Caco-2 (cell line): ENCODE measurements around the gene SCN4B. TPM values are rescaled to one million over a fixed set of nuclear protein-coding genes. Genes with fewer than 3 reads are reported as not detected.
A peak's percentile ranks its signal among the peaks of the same experiment; 100 is the strongest.

Experiments
- BruUV-seq: library from RNA; stranded (reverse); fragments of 400-500 nt; replicated peaks from 2 replicates; lab custom pipeline; 2021; lab: Mats Ljungman, UMichigan
- CTCF ChIA-PET: fragments of 300-600 bp; sonication (Branson Sonifier 250); formaldehyde crosslinking; loops from one replicate; lab custom pipeline; 2022; ENCODE audit warnings: antibody characterized with exemption; lab: Charles Lee
- POLR2A ChIA-PET: fragments of 300-600 bp; sonication (Branson Sonifier 250); formaldehyde crosslinking; loops from one replicate; lab custom pipeline; 2022; ENCODE audit warnings: antibody characterized with exemption; lab: Charles Lee
- DNase-seq, 2 experiments: peaks; one replicate each; pipeline versions ENCODE4 v3.0.0 to v3.0.0-alpha.2; 2020 to 2022
- H3K27me3 ChIP-seq: replicated peaks from 2 replicates; pipeline ENCODE4 v1.6.0; 2011; ENCODE audit warnings: low read length; ENCODE audit not compliant: control insufficient read depth, insufficient read depth
- H3K36me3 ChIP-seq: 2 replicates; pipeline ENCODE4 v1.5.1; 2011; ENCODE audit warnings: low read length; ENCODE audit not compliant: control insufficient read depth, insufficient read depth
- H3K4me1 ChIP-seq: fragments of 250-450 bp; sonication (Bioruptor Pico); 2 replicates; pipeline ENCODE4 v1.5.1; 2020; ENCODE audit warnings: mild to moderate bottlenecking
- H3K4me3 ChIP-seq: 2 replicates; pipeline ENCODE4 v1.5.1; 2011; ENCODE audit warnings: low read depth, mild to moderate bottlenecking, control low read depth, low read length
- H3K9me3 ChIP-seq: fragments of 250-450 bp; sonication (Bioruptor Pico); 2 replicates; pipeline ENCODE4 v1.5.1; 2020; ENCODE audit warnings: mild to moderate bottlenecking, moderate library complexity
- H3K27ac Mint-ChIP-seq: one replicate; pipeline ENCODE4 v1.8.0; 2022; ENCODE audit warnings: mixed read lengths; ENCODE audit not compliant: unreplicated experiment
- H3K27me3 Mint-ChIP-seq: one replicate; pipeline ENCODE4 v1.8.0; 2022; ENCODE audit warnings: mixed read lengths; ENCODE audit not compliant: insufficient read depth, unreplicated experiment
- H3K36me3 Mint-ChIP-seq: one replicate; pipeline ENCODE4 v1.8.0; 2022; ENCODE audit warnings: mild to moderate bottlenecking, mixed read lengths; ENCODE audit not compliant: insufficient read depth, unreplicated experiment
- H3K4me1 Mint-ChIP-seq: one replicate; pipeline ENCODE4 v1.8.0; 2022; ENCODE audit warnings: low read depth, mixed read lengths; ENCODE audit not compliant: unreplicated experiment
- H3K4me3 Mint-ChIP-seq: one replicate; pipeline ENCODE4 v1.8.0; 2022; ENCODE audit warnings: mild to moderate bottlenecking, moderate library complexity, mixed read lengths; ENCODE audit not compliant: unreplicated experiment
- H3K9me3 Mint-ChIP-seq: one replicate; pipeline ENCODE4 v1.8.0; 2022; ENCODE audit warnings: mixed read lengths; ENCODE audit not compliant: unreplicated experiment
- intact Hi-C: fragments of 100-400 bp; cut with micrococcal nuclease; formaldehyde crosslinking; loops from one replicate; pipeline ENCODE4 v1.10.0; 2022; ENCODE audit not compliant: unreplicated experiment
- total RNA-seq: library from RNA; stranded (reverse); gene quantifications from 2 replicates; pipeline ENCODE4 v1.2.3, GENCODE V29; 2022
- TF ChIP-seq, protein P1 (sequence below), 2 experiments: fragments of 200-600 bp in 1 of 2; IDR thresholded peaks; 1 replicate in 1 of 2; 2 replicates in 1 of 2; pipeline versions ENCODE4 v1.5.1 to v1.8.0; 2011 to 2022; ENCODE audit warnings: antibody characterized with exemption in 1 of 2, control low read depth in 1 of 2, inconsistent platforms in 1 of 2, low read depth in 1 of 2, low read length in 1 of 2, mild to moderate bottlenecking in 1 of 2, moderate library complexity in 1 of 2; ENCODE audit not compliant: insufficient read depth in 1 of 2, severe bottlenecking in 1 of 2, unreplicated experiment in 1 of 2

SCN4B gene
- total RNA-seq, 1 experiment from 2014 or later, result 0.70 TPM

DNA sequence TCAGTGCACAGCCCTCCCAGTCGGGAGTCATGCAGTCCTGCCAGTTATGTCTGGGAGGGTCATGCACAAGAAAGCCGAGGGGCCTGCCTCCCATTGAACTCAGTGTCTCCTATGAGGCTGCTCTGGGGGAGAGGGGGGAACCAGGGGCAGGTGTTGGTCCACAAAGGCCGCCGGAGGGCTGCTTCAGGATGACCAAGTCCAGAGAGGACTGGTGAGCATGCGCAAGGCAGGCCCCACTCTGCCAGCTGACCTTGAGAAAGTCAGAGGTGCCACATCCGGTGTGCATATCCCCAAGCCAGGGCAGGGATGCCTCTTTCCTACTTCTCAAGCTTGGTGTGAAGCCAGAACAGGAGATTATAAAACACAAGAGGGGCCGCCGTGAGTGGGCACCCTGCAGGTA, 4.4 kb downstream of the SCN4B start:
- Histone ChIP-seq H3K27me3 (peaks cover 4% of the 10 kb centered on the region), H3K9me3 (no peaks in the 10 kb centered on the region), H3K36me3 (no peaks in the 10 kb centered on the region), H3K4me3 (no peak overlapping the region), H3K4me1 (0 out of 2 replicates have a peak, but pooled peaks cover 3% of the 10 kb centered on the region)
- Mint-ChIP-seq H3K9me3 (no peaks in the 10 kb centered on the region), H3K27me3 (peaks cover 14% of the 10 kb centered on the region), H3K4me1 (peaks cover under 1% of the 10 kb centered on the region), H3K4me3 (no peak overlapping the region), H3K36me3 (no peaks in the 10 kb centered on the region), H3K27ac (no peak overlapping the region)
- TF ChIP-seq, protein P1, sequence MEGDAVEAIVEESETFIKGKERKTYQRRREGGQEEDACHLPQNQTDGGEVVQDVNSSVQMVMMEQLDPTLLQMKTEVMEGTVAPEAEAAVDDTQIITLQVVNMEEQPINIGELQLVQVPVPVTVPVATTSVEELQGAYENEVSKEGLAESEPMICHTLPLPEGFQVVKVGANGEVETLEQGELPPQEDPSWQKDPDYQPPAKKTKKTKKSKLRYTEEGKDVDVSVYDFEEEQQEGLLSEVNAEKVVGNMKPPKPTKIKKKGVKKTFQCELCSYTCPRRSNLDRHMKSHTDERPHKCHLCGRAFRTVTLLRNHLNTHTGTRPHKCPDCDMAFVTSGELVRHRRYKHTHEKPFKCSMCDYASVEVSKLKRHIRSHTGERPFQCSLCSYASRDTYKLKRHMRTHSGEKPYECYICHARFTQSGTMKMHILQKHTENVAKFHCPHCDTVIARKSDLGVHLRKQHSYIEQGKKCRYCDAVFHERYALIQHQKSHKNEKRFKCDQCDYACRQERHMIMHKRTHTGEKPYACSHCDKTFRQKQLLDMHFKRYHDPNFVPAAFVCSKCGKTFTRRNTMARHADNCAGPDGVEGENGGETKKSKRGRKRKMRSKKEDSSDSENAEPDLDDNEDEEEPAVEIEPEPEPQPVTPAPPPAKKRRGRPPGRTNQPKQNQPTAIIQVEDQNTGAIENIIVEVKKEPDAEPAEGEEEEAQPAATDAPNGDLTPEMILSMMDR (IDR thresholded peaks at IDR 0.05; ENCODE audit: insufficient read depth in 1 of 2, low read depth in 1 of 2, low read length in 1 of 2, severe bottlenecking in 1 of 2, unreplicated experiment in 1 of 2), result no peak
- no TSS peak for BruUV-seq
- DNase-seq, result no peak
- CTCF ChIA-PET, result no interaction called here
- intact Hi-C loops, result loop anchor here (5.0 to 10.0 kb wide), 2 partner anchors 204 to 507 kb away; no protein-coding TSS in a partner anchor
- POLR2A ChIA-PET, result no interaction called here

DNA sequence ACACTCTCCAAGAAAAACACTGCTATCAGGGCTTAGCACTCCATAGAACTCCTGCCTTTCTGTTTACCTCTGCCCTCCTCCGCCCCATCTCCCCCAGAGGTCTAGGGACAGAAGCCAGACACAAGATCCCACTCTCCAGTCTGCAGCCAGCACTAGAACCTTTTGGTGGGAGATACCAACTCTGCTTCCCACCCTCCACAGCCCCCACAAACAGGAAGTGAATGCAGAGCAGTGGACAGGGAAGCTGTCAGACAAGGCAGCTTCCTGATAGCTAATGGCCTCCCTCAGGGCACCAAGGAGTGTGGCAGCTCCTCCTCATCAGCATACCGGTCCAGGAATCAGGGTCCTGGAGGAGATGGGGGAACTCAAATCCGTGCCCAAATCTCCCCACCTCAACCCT, 5.1 kb downstream of the SCN4B start:
- Mint-ChIP-seq H3K36me3 (no peaks in the 10 kb centered on the region), H3K4me1 (peaks cover 8% of the 10 kb centered on the region), H3K27me3 (peaks cover 14% of the 10 kb centered on the region), H3K4me3 (peak overlapping the region; percentile 46), H3K27ac (no peak overlapping the region), H3K9me3 (no peaks in the 10 kb centered on the region)
- POLR2A ChIA-PET, result no interaction called here
- intact Hi-C loops, result loop anchor here (5.0 to 10.0 kb wide), 2 partner anchors 205 to 507 kb away; no protein-coding TSS in a partner anchor
- Histone ChIP-seq H3K4me1 (peaks cover 5% of the 10 kb centered on the region), H3K9me3 (no peaks in the 10 kb centered on the region), H3K4me3 (no peak overlapping the region), H3K27me3 (peaks cover 2% of the 10 kb centered on the region), H3K36me3 (no peaks in the 10 kb centered on the region)
- no peak for DNase-seq
- CTCF ChIA-PET, result interaction anchor here (0.6 to 5.8 kb wide), 3 partner anchors 25 to 204 kb away, joined by 3 to 36 read pairs (median 5); no protein-coding TSS in a partner anchor
- TF ChIP-seq, protein P1 (IDR thresholded peaks at IDR 0.05; ENCODE audit: insufficient read depth in 1 of 2, low read depth in 1 of 2, low read length in 1 of 2, severe bottlenecking in 1 of 2, unreplicated experiment in 1 of 2), result no peak
- BruUV-seq, result no TSS peak

DNA sequence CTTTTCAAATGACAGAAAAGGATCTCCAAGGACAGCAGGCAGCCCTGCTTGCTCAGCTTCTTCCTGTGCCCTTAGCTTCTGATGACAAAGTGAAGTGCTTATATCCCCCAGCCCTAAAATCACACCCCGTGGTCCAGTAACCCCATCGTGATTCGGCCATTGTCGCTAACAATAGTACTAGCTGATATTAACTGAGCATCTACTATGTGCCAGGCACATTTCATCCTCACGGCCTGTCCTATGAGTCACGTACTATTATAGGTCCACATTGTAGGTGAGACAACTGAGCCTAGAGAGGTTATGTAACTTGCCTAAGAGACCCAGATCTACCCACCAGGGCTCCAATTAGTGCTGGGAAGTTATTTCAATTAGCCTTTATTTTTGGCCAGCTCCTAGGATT, 6.1 kb downstream of the SCN4B start:
- H3K27me3 Mint-ChIP-seq, result peaks cover 14% of the 10 kb centered on the region
- CTCF ChIA-PET, result interaction anchor here (5.8 kb wide), 1 partner anchor 26 kb away, joined by 36 read pairs; no protein-coding TSS in a partner anchor
- no peaks in the 10 kb centered on the region for H3K36me3 Mint-ChIP-seq
- Histone ChIP-seq H3K9me3 (no peaks in the 10 kb centered on the region), H3K27me3 (peaks cover 2% of the 10 kb centered on the region), H3K4me1 (peaks cover 7% of the 10 kb centered on the region), H3K4me3 (no peak overlapping the region), H3K36me3 (no peaks in the 10 kb centered on the region)
- H3K9me3 Mint-ChIP-seq, result no peaks in the 10 kb centered on the region
- peak overlapping the region; percentile 81 for H3K4me3 Mint-ChIP-seq
- H3K27ac Mint-ChIP-seq, result no peak overlapping the region
- DNase-seq, result no peak
- H3K4me1 Mint-ChIP-seq, result peaks cover 17% of the 10 kb centered on the region
- TF ChIP-seq, protein P1 (IDR thresholded peaks at IDR 0.05; ENCODE audit: insufficient read depth in 1 of 2, low read depth in 1 of 2, low read length in 1 of 2, severe bottlenecking in 1 of 2, unreplicated experiment in 1 of 2), result no peak
- intact Hi-C loops, result loop anchor here (5.0 to 10.0 kb wide), 2 partner anchors 206 to 508 kb away; no protein-coding TSS in a partner anchor
- POLR2A ChIA-PET, result interaction anchor here (0.6 kb wide), 1 partner anchor 196 kb away, joined by 3 read pairs; the partner anchor contains the start of gene CD3D
- no TSS peak for BruUV-seq
